Kidney (tissue), 14 donors: ENCODE data around the gene FKBP1B. TPM values are rescaled to one million over a fixed set of nuclear protein-coding genes. Genes with fewer than 3 reads are reported as not detected.

Experiments
- DNase-seq, 5 donors: peaks; one replicate each; pipeline ENCODE4 v3.0.0-alpha.2; 2013 to 2020
- FAIRE-seq: peaks from 2 replicates; lab custom pipeline; 2012; peaks lifted over from hg19 to GRCh38; lab: Jason Lieb, UNC
- H3K27ac ChIP-seq, 2 donors: one replicate each; pipeline ENCODE4 v1.7.0; 2013; ENCODE audit warnings: low read depth in 2 of 2, low read length in 2 of 2, inconsistent platforms in 1 of 2
- H3K27me3 ChIP-seq: one replicate; pipeline ENCODE4 v1.7.1; 2013; ENCODE audit warnings: low read length, inconsistent platforms; ENCODE audit not compliant: control insufficient read depth, insufficient read depth
- H3K36me3 ChIP-seq, 3 donors: one replicate each; pipeline versions ENCODE4 v1.7.0 to v1.7.1; 2013; ENCODE audit warnings: low read length in 3 of 3, control low read depth in 1 of 3, inconsistent platforms in 1 of 3; ENCODE audit not compliant: insufficient read depth in 3 of 3, control insufficient read depth in 2 of 3
- H3K4me1 ChIP-seq, 3 donors: one replicate each; pipeline versions ENCODE4 v1.7.0 to v1.7.1; 2013; ENCODE audit warnings: low read length in 3 of 3, inconsistent platforms in 1 of 3, low read depth in 1 of 3; ENCODE audit not compliant: control insufficient read depth in 2 of 3, insufficient read depth in 2 of 3
- H3K4me3 ChIP-seq, 3 donors: one replicate each; pipeline versions ENCODE4 v1.7.0 to v1.8.1; 2013; ENCODE audit warnings: low read length in 3 of 3, control low read depth in 1 of 3, inconsistent platforms in 1 of 3
- H3K9ac ChIP-seq, 3 donors: one replicate each; pipeline versions ENCODE4 v1.7.0 to v1.7.1; 2013; ENCODE audit warnings: low read length in 3 of 3, control low read depth in 1 of 3, inconsistent platforms in 1 of 3
- H3K9me3 ChIP-seq, 3 donors: one replicate each; pipeline versions ENCODE4 v1.7.0 to v1.7.1; 2013; ENCODE audit warnings: low read length in 3 of 3, control low read depth in 1 of 3, inconsistent platforms in 1 of 3; ENCODE audit not compliant: control insufficient read depth in 2 of 3, insufficient read depth in 1 of 3
- intact Hi-C: fragments of 100-400 bp; cut with DNase I; formaldehyde crosslinking; loops from one replicate; pipeline ENCODE4 v1.11.1; 2022
- polyA plus RNA-seq: library from polyadenylated mRNA; stranded (reverse); fragments of 350-450 nt; fragmentation: Illumina TruSeq; extraction: RNeasy Lipid Tissue Mini Kit (QIAGEN cat#74804); gene quantifications from one replicate; pipeline ENCODE4 v1.2.3, GENCODE V29; 2014; ENCODE audit warnings: low read depth, low replicate concordance; ENCODE audit not compliant: insufficient read depth
- total RNA-seq: library from RNA; stranded (reverse); fragmentation: NEBNext Ultra II Directional; extraction: Animal tissue kit (Norgen Biotek cat#: 25700); gene quantifications from one replicate; pipeline ENCODE4 v1.2.1, GENCODE V29; 2021
- TF ChIP-seq, protein P1 (sequence below): IDR thresholded peaks from 3 replicates; pipeline ENCODE4 v1.5.1; 2012; ENCODE audit warnings: mild to moderate bottlenecking, moderate library complexity, borderline replicate concordance; ENCODE audit not compliant: insufficient read depth; ENCODE audit errors: extremely low read depth
- donor health status: control.
- donor health status: control.
- donor health status: control.
- donor health status: control.
- donor health status: control.
- donor health status: DM: yes; HTN: yes; CAD: no.
- donor health status: Normal renal cell carcinoma (clear cell type).

The FKBP1B gene
- total and polyA plus RNA-seq, 2 donors from 2014 or later: 11.8 to 19.8 TPM

GRCh38 chr2:24048769-24049484 lies 614 bp upstream of the FKBP1B start:
- intact Hi-C loops: no loop called here
- Histone ChIP-seq H3K27me3 (no peaks in the 10 kb centered on the region), H3K36me3 (no peaks in the 10 kb centered on the region), H3K27ac (no peak overlapping the region), H3K4me3 (peak overlapping the region; percentile 35 to 64 (median 51)), H3K9me3 (no peaks in the 10 kb centered on the region), H3K4me1 (peaks cover 0 to 13% (median 8%) of the 10 kb centered on the region in 3 donors), H3K9ac (no peak overlapping the region)
- DNase-seq (peak in 1 of 5 donors; percentile 5), FAIRE-seq (no peak)
- TF ChIP-seq, protein P1, sequence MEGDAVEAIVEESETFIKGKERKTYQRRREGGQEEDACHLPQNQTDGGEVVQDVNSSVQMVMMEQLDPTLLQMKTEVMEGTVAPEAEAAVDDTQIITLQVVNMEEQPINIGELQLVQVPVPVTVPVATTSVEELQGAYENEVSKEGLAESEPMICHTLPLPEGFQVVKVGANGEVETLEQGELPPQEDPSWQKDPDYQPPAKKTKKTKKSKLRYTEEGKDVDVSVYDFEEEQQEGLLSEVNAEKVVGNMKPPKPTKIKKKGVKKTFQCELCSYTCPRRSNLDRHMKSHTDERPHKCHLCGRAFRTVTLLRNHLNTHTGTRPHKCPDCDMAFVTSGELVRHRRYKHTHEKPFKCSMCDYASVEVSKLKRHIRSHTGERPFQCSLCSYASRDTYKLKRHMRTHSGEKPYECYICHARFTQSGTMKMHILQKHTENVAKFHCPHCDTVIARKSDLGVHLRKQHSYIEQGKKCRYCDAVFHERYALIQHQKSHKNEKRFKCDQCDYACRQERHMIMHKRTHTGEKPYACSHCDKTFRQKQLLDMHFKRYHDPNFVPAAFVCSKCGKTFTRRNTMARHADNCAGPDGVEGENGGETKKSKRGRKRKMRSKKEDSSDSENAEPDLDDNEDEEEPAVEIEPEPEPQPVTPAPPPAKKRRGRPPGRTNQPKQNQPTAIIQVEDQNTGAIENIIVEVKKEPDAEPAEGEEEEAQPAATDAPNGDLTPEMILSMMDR: no peak

DNA sequence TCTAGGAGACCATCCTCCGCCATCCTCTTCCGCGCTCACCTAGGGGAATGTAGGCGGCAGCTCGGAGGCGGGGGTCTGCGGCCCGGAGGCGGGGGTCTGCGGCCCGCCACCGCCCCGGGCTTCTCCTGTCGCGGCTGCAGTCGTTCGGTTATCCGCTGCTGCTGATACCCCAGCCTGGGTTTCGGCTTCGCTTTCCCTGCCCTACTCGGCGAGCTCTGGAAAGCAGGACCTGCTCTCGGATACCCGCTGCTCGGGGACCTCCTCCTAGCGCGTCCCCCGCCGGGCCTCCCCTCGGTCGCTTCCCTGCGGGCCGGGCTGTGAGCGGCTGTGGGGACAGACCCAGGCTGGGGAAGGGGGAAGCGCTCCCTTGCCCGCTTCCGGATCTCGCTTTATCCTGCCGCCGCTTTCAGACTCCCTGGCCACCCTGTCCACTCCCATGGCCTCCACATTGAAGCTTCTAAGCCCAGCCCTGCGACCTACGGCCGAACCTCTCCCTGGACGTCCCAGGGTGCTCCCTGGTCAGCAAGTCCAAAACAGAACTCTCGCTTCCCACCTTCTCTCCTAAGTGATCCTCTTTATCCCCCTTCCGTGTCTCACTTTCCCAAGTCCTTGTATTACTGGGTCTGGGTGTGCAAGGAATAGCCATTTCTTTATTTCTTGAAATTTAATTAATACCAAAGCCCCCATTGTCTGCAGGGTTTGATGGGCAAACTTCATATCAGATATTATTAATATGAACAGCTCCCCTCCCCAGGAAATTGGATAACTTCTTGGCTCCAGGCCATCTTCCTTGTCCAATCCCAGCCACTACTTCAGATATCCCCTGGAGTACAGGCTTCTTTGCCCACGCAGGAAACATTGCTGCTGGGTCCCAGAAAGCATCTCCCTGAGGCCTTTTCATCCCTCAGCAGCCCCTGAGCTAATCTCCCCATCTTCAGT lies 769 bp downstream of the FKBP1B start:
- FAIRE-seq: no peak
- intact Hi-C loops: no loop called here
- peak; percentile 50 to 77 (median 55) for DNase-seq
- no peaks in the 10 kb centered on the region for H3K9me3 ChIP-seq
- peaks cover 0 to 13% (median 8%) of the 10 kb centered on the region in 3 donors for H3K4me1 ChIP-seq
- H3K27me3 ChIP-seq: no peaks in the 10 kb centered on the region
- H3K36me3 ChIP-seq: no peaks in the 10 kb centered on the region
- H3K9ac ChIP-seq: peak overlapping the region; percentile 6 to 67 (median 43)
- H3K27ac ChIP-seq: no peak overlapping the region
- TF ChIP-seq, protein P1: no peak
- peak overlapping the region; percentile 51 to 64 (median 54) for H3K4me3 ChIP-seq

GRCh38 chr2:24051833-24052232 lies 2.3 kb downstream of the FKBP1B start:
- TF ChIP-seq, protein P1: no peak
- Histone ChIP-seq H3K4me1 (peaks cover 0 to 9% (median 6%) of the 10 kb centered on the region in 3 donors), H3K27ac (no peak overlapping the region), H3K27me3 (no peaks in the 10 kb centered on the region), H3K9me3 (no peaks in the 10 kb centered on the region), H3K36me3 (no peaks in the 10 kb centered on the region), H3K4me3 (no peak overlapping the region), H3K9ac (no peak overlapping the region)
- FAIRE-seq: no peak
- no peak for DNase-seq
- intact Hi-C loops: no loop called here
